NCI-H2107 (cell line): ENCODE data around the gene NAA25.

Experiments used
- DNase-seq: peaks from one replicate; lab custom pipeline; 2025; lab: John Stamatoyannopoulos, UW

Gene NAA25

GRCh38 chr12:112108202-112109079 is at the start of gene NAA25:
TSS of gene NAA25 (minus strand) at chr12:112108783. CDS start at chr12:112108773, 10 bp downstream.
- peak; percentile 57 for DNase-seq

- DNase-seq = no peak
Observed at GRCh38 chr12:112153893-112154219, 45.3 kb upstream of the NAA25 start.

- DNase-seq = no peak
Observed at GRCh38 chr12:112153181-112153892, 44.8 kb upstream of the NAA25 start.

- no peak for DNase-seq
Observed at GRCh38 chr12:112151766-112152541, 43.4 kb upstream of the NAA25 start.

- DNase-seq = no peak
Observed at GRCh38 chr12:112149596-112149995, 41.0 kb upstream of the NAA25 start.

GRCh38 chr12:112148031-112148513 is 39.5 kb upstream of the NAA25 start:
- no peak for DNase-seq

GRCh38 chr12:112146123-112146522 is 37.5 kb upstream of the NAA25 start:
- DNase-seq = no peak

- no peak for DNase-seq
Observed at GRCh38 chr12:112140728-112141127, 32.1 kb upstream of the NAA25 start.

GRCh38 chr12:112134731-112135130 is 26.1 kb upstream of the NAA25 start:
- no peak for DNase-seq

- no peak for DNase-seq
Observed at GRCh38 chr12:112133418-112133817, 24.8 kb upstream of the NAA25 start.

- no peak for DNase-seq
Observed at GRCh38 chr12:112131686-112132085, 23.1 kb upstream of the NAA25 start.

- no peak for DNase-seq
Observed at GRCh38 chr12:112130441-112130998, 21.9 kb upstream of the NAA25 start.

- no peak for DNase-seq
Observed at GRCh38 chr12:112126911-112127310, 18.3 kb upstream of the NAA25 start.

GRCh38 chr12:112126000-112126438 is 17.4 kb upstream of the NAA25 start:
- no peak for DNase-seq

GRCh38 chr12:112125250-112125999 is 16.8 kb upstream of the NAA25 start, which contains the start of gene TRAFD1:
TSS of gene TRAFD1 (plus strand) at chr12:112125560. CDS start at chr12:112130523, 4,963 bp downstream.
- DNase-seq = peak; percentile 93

GRCh38 chr12:112124918-112125249 is 16.3 kb upstream of the NAA25 start:
- no peak for DNase-seq

GRCh38 chr12:112122823-112123690 is 14.5 kb upstream of the NAA25 start:
- DNase-seq = no peak

- no peak for DNase-seq
Observed at GRCh38 chr12:112121780-112122565, 13.4 kb upstream of the NAA25 start.

- no peak for DNase-seq
Observed at GRCh38 chr12:112117685-112118084, 9.1 kb upstream of the NAA25 start.
